HepG2 (cell line): ENCODE measurements around the gene CBLB. TPM values are rescaled to one million over a fixed set of nuclear protein-coding genes. Genes with fewer than 3 reads are reported as not detected.

Experiments used
- ATAC-seq: fragments of 200-7000 bp; cut with Tn5 transposase; 3 replicates; pipeline ENCODE4 v1.9.1; 2020; ENCODE audit warnings: mild to moderate bottlenecking, moderate library complexity
- BruUV-seq: library from RNA; stranded (reverse); fragments of 400-500 nt; replicated peaks from 2 replicates; lab custom pipeline; 2021; lab: Mats Ljungman, UMichigan
- CTCF ChIA-PET: fragments of 300-600 bp; formaldehyde crosslinking; extraction: SDS; loops from one replicate; lab custom pipeline; 2021; ENCODE audit warnings: low total read pairs, inconsistent platforms, low intra/inter-chr PET ratio; lab: Yijun Ruan, JAX
- POLR2A ChIA-PET: fragments of 350-600 bp; sonication (Branson Sonifier 250); formaldehyde crosslinking; loops from one replicate; lab custom pipeline; 2020; ENCODE audit warnings: antibody characterized with exemption, inconsistent platforms; lab: Yijun Ruan, JAX
- DNase-seq: peaks from one replicate; pipeline ENCODE4 v3.0.0-alpha.2; 2015; ENCODE audit warnings: low spot score
- FAIRE-seq: peaks from 3 replicates; lab custom pipeline; 2011; peaks lifted over from hg19 to GRCh38; lab: Jason Lieb, UNC
- H2AFZ ChIP-seq: one replicate; pipeline ENCODE4 v1.6.1; 2011; ENCODE audit warnings: low read length, inconsistent platforms
- H3K27ac ChIP-seq: fragments of 300-600 bp; 3 replicates; pipeline ENCODE4 v1.8.0; 2011; ENCODE audit warnings: mixed run types, mild to moderate bottlenecking, mixed read lengths, low read length, inconsistent platforms; ENCODE audit not compliant: insufficient read depth; ENCODE audit errors: extremely low read length
- H3K27me3 ChIP-seq, 2 experiments: fragments of 200-600 bp in 1 of 2; 2 replicates in 1 of 2; 3 replicates in 1 of 2; pipeline versions ENCODE4 v1.6.0 to v1.8.0; 2011; ENCODE audit warnings: low read length in 2 of 2, mild to moderate bottlenecking in 2 of 2, moderate library complexity in 2 of 2, inconsistent platforms in 1 of 2; ENCODE audit not compliant: insufficient read depth in 2 of 2, control insufficient read depth in 1 of 2
- H3K36me3 ChIP-seq, 2 experiments: fragments of 200-600 bp in 1 of 2; replicated peaks in 1 of 2; 2 replicates in 1 of 2; 3 replicates in 1 of 2; pipeline versions ENCODE4 v1.5.1 to v1.8.0; 2011; ENCODE audit warnings: low read length in 2 of 2, inconsistent platforms in 1 of 2; ENCODE audit not compliant: insufficient read depth in 2 of 2, control insufficient read depth in 1 of 2
- H3K4me1 ChIP-seq: 2 replicates; pipeline ENCODE4 v1.5.1; 2012; ENCODE audit warnings: low read length, inconsistent platforms; ENCODE audit not compliant: insufficient read depth
- H3K4me2 ChIP-seq: 2 replicates; pipeline ENCODE4 v1.6.0; 2011; ENCODE audit warnings: low read depth, low read length, inconsistent platforms
- H3K4me3 ChIP-seq, 3 experiments: fragments of 200-600 bp in 1 of 3; sonication (generic), shearing (Covaris generic) in 1 of 3; replicated peaks in 1 of 3; 2 replicates each; pipeline ENCODE4 v1.5.1; 2011 to 2016; ENCODE audit warnings: low read length in 3 of 3, inconsistent platforms in 2 of 3, low read depth in 2 of 3, mild to moderate bottlenecking in 2 of 3, control low read depth in 1 of 3, mixed read lengths in 1 of 3; ENCODE audit not compliant: insufficient read depth in 1 of 3
- H3K79me2 ChIP-seq: one replicate; pipeline ENCODE4 v1.6.1; 2011; ENCODE audit warnings: low read length, inconsistent platforms; ENCODE audit not compliant: insufficient read depth
- H3K9ac ChIP-seq: 2 replicates; pipeline ENCODE4 v1.6.0; 2011; ENCODE audit warnings: mild to moderate bottlenecking, low read depth, low read length, inconsistent platforms; ENCODE audit not compliant: insufficient read depth
- H3K9me3 ChIP-seq: 2 replicates; pipeline ENCODE4 v1.5.1; 2012; ENCODE audit warnings: mild to moderate bottlenecking, low read length
- H4K20me1 ChIP-seq: 2 replicates; pipeline ENCODE4 v1.6.0; 2011; ENCODE audit warnings: inconsistent platforms, mild to moderate bottlenecking, low read length, moderate library complexity; ENCODE audit not compliant: insufficient read depth
- CREM ChIP-seq, 2 experiments: sonication (generic) in 1 of 2; formaldehyde crosslinking in 1 of 2; IDR thresholded peaks; 2 replicates each; pipeline versions ENCODE4 v1.4.0 to v1.6.1; 2016 to 2020; ENCODE audit warnings: antibody characterized with exemption in 1 of 2, mild to moderate bottlenecking in 1 of 2, missing genetic modification reagents in 1 of 2
- FOSL2 ChIP-seq: sonication (generic); formaldehyde crosslinking; IDR thresholded peaks from 2 replicates; pipeline ENCODE4 v1.4.0; 2020; ENCODE audit warnings: missing genetic modification reagents
- FOXK2 ChIP-seq: fragments of 450-650 bp; IDR thresholded peaks from 2 replicates; pipeline ENCODE4 v1.6.1; 2016
- HNF1A ChIP-seq, 2 experiments: sonication (generic) in 1 of 2; formaldehyde crosslinking in 1 of 2; IDR thresholded peaks; 2 replicates each; pipeline versions ENCODE4 v1.4.0 to v1.6.1; 2016 to 2020; ENCODE audit warnings: borderline replicate concordance in 1 of 2, low read depth in 1 of 2, mild to moderate bottlenecking in 1 of 2, missing genetic modification reagents in 1 of 2
- KAT8 ChIP-seq: IDR thresholded peaks from 2 replicates; pipeline ENCODE4 v1.6.1; 2016; ENCODE audit warnings: missing genetic modification reagents, missing compliant biosample characterization
- NR2F6 ChIP-seq, 2 experiments: IDR thresholded peaks; 2 replicates each; pipeline ENCODE4 v1.6.1; 2016; ENCODE audit warnings: antibody characterized with exemption in 1 of 2, mild to moderate bottlenecking in 1 of 2
- SIX4 ChIP-seq: sonication (generic); formaldehyde crosslinking; IDR thresholded peaks from 2 replicates; pipeline ENCODE4 v1.4.0; 2020; ENCODE audit warnings: missing genetic modification reagents
- ZBTB14 ChIP-seq: sonication (generic); formaldehyde crosslinking; IDR thresholded peaks from 2 replicates; pipeline ENCODE4 v1.4.0; 2020; ENCODE audit warnings: missing genetic modification reagents
- ZNF234 ChIP-seq: sonication (generic); formaldehyde crosslinking; conservative IDR thresholded peaks from 2 replicates; pipeline ENCODE4 v1.5.1; 2020; ENCODE audit warnings: mild to moderate bottlenecking, missing genetic modification reagents
- ZNF251 ChIP-seq: sonication (generic); formaldehyde crosslinking; IDR thresholded peaks from 2 replicates; pipeline ENCODE4 v1.9.0; 2021; ENCODE audit warnings: mild to moderate bottlenecking, missing genetic modification reagents
- ZNF331 ChIP-seq: sonication (generic); formaldehyde crosslinking; IDR thresholded peaks from 2 replicates; pipeline ENCODE4 v1.4.0; 2020; ENCODE audit warnings: missing genetic modification reagents
- ZNF496 ChIP-seq: sonication (generic); formaldehyde crosslinking; IDR thresholded peaks from 2 replicates; pipeline ENCODE4 v1.8.1; 2023; ENCODE audit warnings: mild to moderate bottlenecking, moderate library complexity, missing genetic modification reagents; ENCODE audit not compliant: insufficient replicate concordance
- WGBS: methylation state at CpG from one replicate; pipeline ENCODE4 v1.1.6; 2017; ENCODE audit warnings: low lambda C conversion rate; 5-methylcytosine and 5-hydroxymethylcytosine counted together
- in situ Hi-C: cut with HindIII; loops from 2 replicates; pipeline ENCODE4 v1.10.0; 2017; ENCODE audit warnings: low pct_unique_long_range_greater_than_20kb; ENCODE audit not compliant: extremely low pct_ligation_motif_present
- intact Hi-C: fragments of 100-400 bp; cut with micrococcal nuclease; formaldehyde crosslinking; loops from one replicate; pipeline ENCODE4 v1.10.0; 2022; ENCODE audit not compliant: unreplicated experiment
- polyA plus RNA-seq, 8 experiments: library from polyadenylated mRNA; depleted of rRNA in 3 of 8; stranded (reverse) in 7 of 8; unstranded in 1 of 8; fragments of >200 nt; fragmentation: Illumina TruSeq in 4 of 8; extraction: Trizol in 4 of 8; gene quantifications; 2 replicates each; pipeline versions ENCODE4 v1.2.1 to v1.2.3, GENCODE V29; 2011 to 2016; ENCODE audit warnings: low read depth in 4 of 8, missing spikeins in 1 of 8, mixed read lengths in 1 of 8; ENCODE audit not compliant: insufficient read depth in 1 of 8
- total RNA-seq, 5 experiments: library from RNA; depleted of rRNA; stranded (reverse); fragments of >200 nt; fragmentation: Illumina TruSeq; extraction: Trizol; gene quantifications; 2 replicates each; pipeline ENCODE4 v1.2.3, GENCODE V29; 2016; ENCODE audit warnings: low read depth in 1 of 5

Gene CBLB
- total and polyA plus RNA-seq, 2 of the 13 experiments (the other 11 are each of a cell fraction or from before 2014, with no cell fraction given), result 9.8 to 16.4 TPM

GRCh38 chr3:105806359-105806758 is 62.5 kb downstream of the CBLB start:
- Histone ChIP-seq H3K9me3 (no peaks in the 10 kb centered on the region), H3K36me3 (no peaks in the 10 kb centered on the region), H3K79me2 (peaks cover 3% of the 10 kb centered on the region), H3K4me3 (no peak overlapping the region), H4K20me1 (peaks cover 6% of the 10 kb centered on the region; the same call in 1 of the 2 replicates), H3K27ac (no peak overlapping the region), H3K4me1 (peaks cover 29% of the 10 kb centered on the region), H3K4me2 (no peak overlapping the region), H3K27me3 (no peaks in the 10 kb centered on the region), H2AFZ (no peak overlapping the region), H3K9ac (no peak overlapping the region)
- TF ChIP-seq ZNF331 (CRISPR knock-in tag) (0 out of 2 replicates have a peak, but pooled peaks have one; percentile 29), SIX4 (CRISPR knock-in tag) (no peak), CREM (IDR thresholded peaks at IDR 0.05) (0 out of 2 replicates have a peak, but pooled peaks have one; percentile 15), CREM (CRISPR knock-in tag; IDR thresholded peaks at IDR 0.05) (no peak), ZBTB14 (CRISPR knock-in tag) (no peak), NR2F6 (IDR thresholded peaks at IDR 0.05) (no peak; the same call in 1 of the 2 replicates), NR2F6 (CRISPR knock-in tag; IDR thresholded peaks at IDR 0.05) (0 out of 2 replicates have a peak, but pooled peaks have one; percentile 19), FOSL2 (CRISPR knock-in tag) (peak; percentile 69; the same call in 1 of the 2 replicates)
- DNase-seq (peak; percentile 50), ATAC-seq (no peak), FAIRE-seq (no peak)
- ChIA-PET CTCF (no interaction called here), POLR2A (no interaction called here)
- in situ Hi-C loops, result no loop called here
- BruUV-seq, result no TSS peak
- intact Hi-C loops, result loop anchor here (5.0 kb wide), 1 partner anchor 61 kb away; the partner anchor contains the start of gene CBLB

GRCh38 chr3:105805404-105805803 is 63.4 kb downstream of the CBLB start:
- Histone ChIP-seq H3K4me3 (no peak overlapping the region), H3K27ac (no peak overlapping the region), H4K20me1 (peaks cover 8% of the 10 kb centered on the region; the same call in 1 of the 2 replicates), H3K9ac (no peak overlapping the region), H3K27me3 (no peaks in the 10 kb centered on the region), H3K4me1 (peaks cover 29% of the 10 kb centered on the region), H3K9me3 (no peaks in the 10 kb centered on the region), H3K36me3 (no peaks in the 10 kb centered on the region), H2AFZ (no peak overlapping the region), H3K4me2 (no peak overlapping the region), H3K79me2 (peaks cover 3% of the 10 kb centered on the region)
- intact Hi-C loops (loop anchor here (5.0 kb wide), 1 partner anchor 62 kb away; the partner anchor contains the start of gene CBLB), in situ Hi-C loops (no loop called here)
- FAIRE-seq (no peak), ATAC-seq (no peak), DNase-seq (no peak)
- ChIA-PET CTCF (no interaction called here), POLR2A (no interaction called here)
- 83% methylated on average over 7 of the region's 7 CpGs for WGBS
- BruUV-seq, result no TSS peak
- TF ChIP-seq ZNF251 (CRISPR knock-in tag) (no peak), ZNF496 (no peak), KAT8 (CRISPR knock-in tag) (no peak), ZNF234 (no peak), SIX4 (CRISPR knock-in tag) (no peak), HNF1A (IDR thresholded peaks at IDR 0.05; ENCODE audit: low read depth) (no peak), HNF1A (CRISPR knock-in tag; IDR thresholded peaks at IDR 0.05; ENCODE audit: borderline replicate concordance) (no peak), FOXK2 (no peak)
